Measurements from ENCODE around the gene TENM3.

DNA sequence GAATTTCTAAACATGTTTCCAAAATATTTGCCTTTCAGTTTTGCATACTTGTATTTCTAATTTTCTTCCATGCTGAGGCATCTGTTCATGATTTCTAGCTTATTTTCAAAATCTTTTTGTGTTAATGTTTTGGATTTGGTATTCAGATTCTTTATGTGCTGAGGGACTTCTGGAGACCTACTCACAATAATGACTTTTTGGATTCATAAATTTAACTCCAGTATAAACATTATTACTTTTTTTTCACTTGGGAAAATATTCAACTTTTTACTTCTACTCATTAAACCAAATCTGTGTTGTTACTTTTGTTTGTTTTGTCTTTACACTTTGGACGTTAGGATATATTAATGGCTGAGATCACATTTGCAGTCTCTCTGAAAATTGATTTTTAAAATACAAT lies 183.7 kb downstream of the TENM3 start:
- no peak for TF ChIP-seq CTCF (IDR thresholded peaks at IDR 0.05)
- TF ChIP-seq POLR2A (IDR thresholded peaks at IDR 0.05), result no peak

Measured in lower leg skin (tissue), 3 donors.